Smooth muscle cell of the brain vasculature (primary cell): ENCODE results near the gene CPLANE1.
"Not testable (repeated sequence)": the region's sequence is repeated elsewhere in the genome, so short reads cannot be mapped to it uniquely, and the experiment has no call there.

Experiments
- DNase-seq: peaks from one replicate; pipeline ENCODE4 v3.0.0-alpha.2; 2012; ENCODE audit warnings: low read depth, low spot score

CPLANE1 gene

GRCh38 chr5:37121027-37121426 is 128.1 kb downstream of the CPLANE1 start:
- DNase-seq, result no peak

DNA sequence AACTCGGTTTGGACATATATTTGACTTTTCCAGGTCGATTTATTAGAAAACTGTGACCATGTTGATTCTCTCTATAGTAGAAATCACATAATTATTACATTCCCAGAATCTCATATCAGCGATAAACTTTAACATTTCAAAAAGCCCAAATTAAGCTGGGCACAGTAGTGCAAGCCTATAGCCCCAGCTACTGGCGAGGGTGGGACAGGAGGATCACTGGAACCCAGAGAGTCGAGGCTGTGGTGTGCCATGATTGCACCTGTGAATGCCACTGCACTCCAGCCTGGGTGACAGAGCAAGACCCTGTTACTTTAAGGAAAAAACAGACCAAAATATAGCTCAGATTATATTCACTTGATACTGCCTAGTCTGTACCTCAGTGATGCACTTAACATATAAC is 128.9 kb downstream of the CPLANE1 start:
- no peak for DNase-seq

- no peak for DNase-seq
Observed at GRCh38 chr5:37116359-37116758, 132.8 kb downstream of the CPLANE1 start.

DNA sequence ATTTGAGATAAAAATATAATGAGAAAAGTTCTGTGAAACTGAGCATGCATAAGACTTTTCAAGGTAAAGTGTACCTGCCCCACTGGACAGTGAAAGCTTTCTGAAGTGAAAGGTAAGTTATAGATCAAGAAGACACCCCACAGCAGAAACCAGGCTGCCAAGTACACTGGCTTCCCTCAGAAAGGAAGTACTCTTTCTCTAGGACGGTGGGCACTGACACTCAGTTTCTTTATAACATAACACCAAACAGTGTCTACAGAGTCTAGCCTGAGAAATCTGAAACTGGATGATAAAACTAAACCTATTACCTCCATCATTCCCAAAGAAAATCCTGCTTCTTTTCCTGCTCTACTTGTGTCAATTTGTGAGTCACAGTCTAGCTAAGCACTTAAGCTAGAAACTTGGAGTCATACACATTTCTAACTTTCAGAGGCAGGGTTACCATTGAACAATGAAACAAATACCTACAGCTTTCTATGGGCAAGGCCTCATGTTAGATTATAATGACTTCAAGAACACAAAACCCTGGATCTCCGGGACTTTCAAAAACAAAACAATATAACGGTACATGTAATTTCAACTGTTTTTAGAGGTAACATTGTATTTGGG is 136.7 kb downstream of the CPLANE1 start:
- no peak for DNase-seq

GRCh38 chr5:37111426-37112382 is 137.5 kb downstream of the CPLANE1 start:
- DNase-seq, result no peak

DNA sequence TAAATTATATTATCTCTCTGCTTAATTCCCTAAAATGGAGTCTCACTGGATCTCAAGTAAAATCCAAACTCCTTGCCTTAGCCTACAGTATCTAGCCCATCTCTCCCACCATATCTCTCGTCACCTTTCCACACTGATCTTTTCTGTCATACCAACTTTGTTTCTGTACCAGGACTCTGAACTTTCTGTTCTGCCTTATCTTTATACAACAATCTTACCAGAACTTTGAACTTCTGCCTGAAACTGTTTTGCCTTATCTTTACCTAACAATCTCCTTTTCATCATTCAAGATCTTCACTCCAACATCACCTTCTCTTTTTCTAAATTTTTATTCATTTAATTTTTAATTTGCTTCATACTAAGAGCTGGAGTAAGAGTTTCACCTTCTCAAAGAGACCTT is 139.0 kb downstream of the CPLANE1 start:
- DNase-seq, result no peak

- DNase-seq, result no peak
Observed at GRCh38 chr5:37109338-37109737, 139.8 kb downstream of the CPLANE1 start.

- no peak for DNase-seq
Observed at GRCh38 chr5:37103302-37103701, 145.9 kb downstream of the CPLANE1 start.

GRCh38 chr5:37099267-37099666 is 149.9 kb downstream of the CPLANE1 start:
- not testable (repeated sequence) for DNase-seq

DNA sequence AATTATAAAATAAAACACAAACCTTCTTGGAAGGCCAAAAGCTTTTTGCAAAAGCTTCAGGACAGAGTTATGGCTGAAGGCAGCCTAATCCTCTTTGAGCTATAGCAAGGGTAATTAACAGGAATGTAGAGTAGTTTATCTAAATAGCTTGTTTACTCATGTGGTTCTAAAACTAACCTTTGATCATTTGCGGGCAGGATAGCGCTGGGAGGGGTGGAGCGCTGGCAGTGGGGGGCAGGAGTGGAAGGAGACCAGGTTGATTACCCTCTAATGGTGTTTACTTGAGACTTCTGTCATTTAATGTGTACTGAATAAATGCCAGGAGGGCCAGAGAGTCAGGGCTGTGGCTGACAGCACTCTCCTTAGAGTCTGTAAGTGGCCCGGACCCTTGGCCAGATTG is 155.4 kb downstream of the CPLANE1 start:
- DNase-seq, result not testable (repeated sequence)

- DNase-seq, result no peak
Observed at GRCh38 chr5:37090781-37091180, 158.4 kb downstream of the CPLANE1 start.

- DNase-seq, result no peak
Observed at GRCh38 chr5:37090123-37090726, 159.0 kb downstream of the CPLANE1 start.

DNA sequence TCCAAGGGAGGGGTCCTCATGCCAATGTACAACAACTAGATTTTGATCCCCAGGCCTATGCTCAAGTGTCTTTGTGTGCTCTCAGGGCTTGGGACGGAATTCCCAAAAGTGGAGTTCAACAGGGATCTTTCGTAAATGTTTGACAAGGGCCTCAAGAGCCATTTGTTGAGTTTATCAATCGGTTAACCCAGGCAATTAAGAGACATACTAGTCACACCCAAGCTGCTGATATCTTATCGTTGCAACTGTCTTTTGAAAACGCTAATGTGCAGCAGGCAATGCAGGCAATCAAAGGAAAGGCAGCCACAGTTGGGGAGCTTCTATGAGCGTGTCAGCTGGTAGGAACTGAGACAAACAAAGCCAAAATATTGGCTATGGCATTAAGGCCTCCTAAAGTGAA is 161.2 kb downstream of the CPLANE1 start:
- no peak for DNase-seq

GRCh38 chr5:37086466-37087173 is 162.6 kb downstream of the CPLANE1 start:
- no peak for DNase-seq

GRCh38 chr5:37086026-37086425 is 163.2 kb downstream of the CPLANE1 start:
- not testable (repeated sequence) for DNase-seq

GRCh38 chr5:37082977-37083376 is 166.2 kb downstream of the CPLANE1 start:
- not testable (repeated sequence) for DNase-seq

DNA sequence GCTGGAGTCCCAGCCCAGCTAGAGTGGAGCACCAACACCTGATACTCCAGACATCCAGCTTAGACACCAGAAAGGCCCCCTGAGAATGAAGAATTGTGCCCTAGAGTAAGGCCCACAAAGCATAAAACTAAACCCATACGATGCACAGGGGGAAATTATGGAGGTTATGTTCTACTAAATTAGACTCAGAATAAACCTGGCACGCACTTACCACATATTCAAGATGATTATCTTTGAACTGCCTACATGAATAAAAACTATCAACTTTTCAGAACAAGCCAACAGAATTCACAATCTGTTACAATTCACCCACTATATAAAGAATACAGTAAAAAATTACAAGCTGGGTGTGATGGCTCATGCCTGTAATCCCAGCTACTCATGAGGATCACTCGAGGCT is 168.5 kb downstream of the CPLANE1 start:
- no peak for DNase-seq

DNA sequence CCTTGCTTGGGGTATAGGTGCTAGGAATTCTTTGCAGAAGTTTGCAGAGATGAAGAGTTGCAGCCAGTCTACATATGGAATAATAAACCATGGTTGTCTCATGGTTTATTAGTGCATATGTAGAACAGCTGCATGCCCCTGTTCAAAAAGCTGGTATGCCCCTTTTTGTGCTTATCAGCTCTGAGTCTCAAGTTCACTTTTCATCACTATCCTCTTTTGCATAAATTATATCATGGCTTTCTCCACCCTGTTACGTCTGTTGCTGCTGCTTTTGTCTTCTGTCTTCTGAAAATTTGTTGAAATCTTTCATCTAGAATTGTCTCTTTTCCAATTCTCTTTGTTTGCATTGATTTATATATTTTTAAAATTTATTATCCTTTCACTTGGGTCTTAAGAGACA is 172.0 kb downstream of the CPLANE1 start:
- no peak for DNase-seq

GRCh38 chr5:37075399-37075950 is 173.7 kb downstream of the CPLANE1 start:
- no peak for DNase-seq

- no peak for DNase-seq
Observed at GRCh38 chr5:37071901-37072581, 177.1 kb downstream of the CPLANE1 start.

DNA sequence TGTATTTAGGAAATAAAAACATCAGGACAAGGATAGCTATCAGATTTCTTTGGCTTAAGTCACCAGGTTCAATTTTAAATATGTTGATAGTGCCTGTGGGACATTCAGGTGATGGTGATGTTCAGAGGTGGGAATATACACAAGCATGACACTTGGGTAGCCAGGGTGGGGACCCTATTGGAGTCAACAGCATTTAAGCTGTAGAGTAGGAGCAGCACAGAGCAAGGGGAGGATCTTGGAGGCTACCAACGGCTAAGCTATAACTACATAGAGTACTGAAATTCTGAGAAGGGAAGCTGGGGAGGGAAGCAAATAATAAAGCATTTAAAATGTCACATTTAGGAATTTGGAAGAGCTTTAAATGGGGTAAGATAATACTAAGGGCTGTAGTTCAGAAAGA is 177.7 kb downstream of the CPLANE1 start:
- no peak for DNase-seq
